Limb (tissue), 2 donors: ENCODE data around the gene NPIPA8.
"Not testable (repeated sequence)": the region's sequence is repeated elsewhere in the genome, so short reads cannot be mapped to it uniquely, and the experiment has no call there.

ENCODE experiments used
- DNase-seq, 2 donors: peaks; one replicate each; pipeline ENCODE4 v3.0.0-alpha.2; 2016; ENCODE audit errors: extremely low spot score in 2 of 2

Gene NPIPA8

GRCh38 chr16:18336636-18337035, at the start of gene NPIPA8:
NPIPA8 (minus strand) TSS chr16:18336736; CDS start chr16:18332662, 4,074 bp downstream.
- DNase-seq: not testable (repeated sequence)

DNA sequence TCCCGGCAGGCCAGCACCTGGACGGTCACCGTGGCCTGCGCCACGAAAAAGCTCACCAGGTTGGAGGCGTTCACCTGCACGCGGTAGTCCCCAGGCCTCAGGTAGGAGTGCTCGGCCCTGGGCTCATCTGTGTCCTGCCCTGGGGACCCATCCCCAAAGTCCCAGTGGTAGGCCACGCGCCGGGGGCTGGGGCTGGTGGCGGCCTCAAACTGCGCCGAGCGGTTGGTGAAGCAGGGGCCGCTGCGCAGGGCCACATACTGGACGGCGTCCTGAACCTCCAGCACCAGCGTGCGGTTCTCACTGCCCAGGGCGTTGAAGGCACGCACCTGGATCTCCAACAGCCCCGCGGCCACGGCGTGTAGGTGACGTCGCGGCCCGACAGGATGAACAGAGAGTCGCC, 48.7 kb upstream of the NPIPA8 start:
- not testable (repeated sequence) for DNase-seq

DNA sequence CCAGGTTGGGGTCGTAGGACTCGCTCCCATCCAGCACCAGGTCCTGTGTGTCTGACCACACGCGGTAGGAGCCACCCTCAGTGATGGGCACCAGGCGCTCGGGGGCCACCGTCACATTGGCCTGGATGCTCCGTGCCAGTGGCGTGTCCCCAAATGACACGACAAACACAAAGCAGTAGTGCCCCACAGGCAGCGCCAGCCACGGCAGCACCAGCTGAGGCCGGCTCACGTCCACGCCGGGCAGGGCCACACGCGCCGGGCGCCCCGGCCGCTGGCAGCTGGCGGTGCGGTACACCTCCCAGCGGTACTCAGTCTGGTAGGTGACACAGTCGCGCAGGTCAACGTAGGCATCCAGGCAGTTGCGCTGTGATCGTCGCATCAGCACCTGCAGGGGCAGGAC, 48.3 kb upstream of the NPIPA8 start:
- not testable (repeated sequence) for DNase-seq

DNA sequence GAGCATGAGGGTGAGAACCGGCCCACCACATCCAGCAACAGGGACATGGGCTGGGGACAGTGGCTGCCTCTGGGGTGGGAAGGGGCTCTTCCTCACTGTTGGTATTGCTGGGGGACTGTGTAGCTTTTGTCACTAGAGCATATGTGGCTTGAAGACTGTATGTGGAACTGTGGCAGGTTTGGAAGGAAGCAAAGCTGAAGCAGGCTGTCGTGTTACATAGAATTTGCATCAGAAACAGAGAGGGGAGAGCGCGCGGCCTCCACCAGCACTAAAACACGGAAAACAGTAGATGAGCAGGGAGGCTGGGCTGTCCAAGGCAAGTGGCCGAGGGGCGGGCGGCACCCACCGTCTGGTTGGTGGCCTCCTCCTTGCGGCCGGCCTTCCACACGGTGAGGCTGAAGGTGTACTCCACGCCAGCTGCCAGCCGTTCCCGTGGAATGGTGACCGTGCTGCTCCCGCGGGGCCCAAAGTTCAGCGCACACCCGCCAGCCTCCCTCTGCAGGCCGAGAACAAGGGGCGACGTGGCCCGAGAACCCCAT, 47.6 kb upstream of the NPIPA8 start:
- DNase-seq: not testable (repeated sequence)

DNA sequence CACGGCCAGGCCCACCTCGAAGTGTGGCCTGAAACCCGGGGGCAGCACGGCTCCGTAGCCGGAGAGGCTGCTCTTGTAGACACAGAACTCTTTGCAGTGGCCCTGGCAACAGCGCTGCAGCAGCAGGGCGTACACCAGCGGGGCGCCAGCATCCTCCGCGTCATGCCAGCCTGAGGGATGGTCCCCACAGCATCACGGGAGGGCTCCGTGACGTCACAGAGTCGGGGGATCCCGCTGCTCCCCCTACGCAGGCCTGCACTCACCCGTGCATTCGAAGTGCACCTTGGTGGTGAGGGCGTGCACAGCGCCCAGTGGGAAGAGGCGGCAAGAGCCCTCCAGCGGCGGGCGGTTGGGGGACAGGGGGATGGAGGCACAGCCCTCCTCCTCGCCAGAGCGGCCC, 46.2 kb upstream of the NPIPA8 start:
- not testable (repeated sequence) for DNase-seq

GRCh38 chr16:18347742-18348141, 11.2 kb upstream of the NPIPA8 start:
- DNase-seq: not testable (repeated sequence)

GRCh38 chr16:18346993-18347392, 10.5 kb upstream of the NPIPA8 start:
- DNase-seq: not testable (repeated sequence)

GRCh38 chr16:18344634-18345033, 8.1 kb upstream of the NPIPA8 start:
- DNase-seq: not testable (repeated sequence)

- DNase-seq: not testable (repeated sequence)
Measured at GRCh38 chr16:18341986-18342385, 5.5 kb upstream of the NPIPA8 start.

DNA sequence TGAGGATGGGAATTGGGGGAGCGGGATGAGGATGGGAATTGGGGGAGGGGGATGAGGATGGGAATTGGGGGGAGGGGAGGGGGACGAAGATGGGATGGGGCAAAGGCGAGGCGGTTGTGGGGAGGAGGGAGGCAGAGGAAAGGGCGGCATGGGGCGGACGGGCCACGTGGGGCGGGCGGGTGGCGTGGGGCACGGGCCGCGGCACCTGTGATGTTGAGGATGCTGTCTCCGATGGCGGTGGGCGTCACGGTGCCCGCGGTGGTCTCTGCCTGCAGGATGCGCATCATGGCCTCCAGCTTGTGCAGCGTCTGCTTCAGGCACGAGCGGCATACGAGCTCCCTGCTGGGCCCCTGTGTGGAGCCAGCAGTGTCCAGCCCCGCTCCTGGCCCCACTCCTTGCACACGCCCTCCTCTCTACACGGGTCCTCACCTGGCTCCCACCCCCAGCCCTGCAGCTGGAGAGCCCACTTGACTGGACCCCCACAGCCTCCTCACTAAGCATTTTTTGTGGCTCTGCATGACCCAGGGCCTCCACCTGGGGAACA, 5.0 kb upstream of the NPIPA8 start:
- not testable (repeated sequence) for DNase-seq

- DNase-seq: not testable (repeated sequence)
Measured at GRCh38 chr16:18339210-18339609, 2.7 kb upstream of the NPIPA8 start.

GRCh38 chr16:18311811-18312210, 24.7 kb downstream of the NPIPA8 start:
- not testable (repeated sequence) for DNase-seq

DNA sequence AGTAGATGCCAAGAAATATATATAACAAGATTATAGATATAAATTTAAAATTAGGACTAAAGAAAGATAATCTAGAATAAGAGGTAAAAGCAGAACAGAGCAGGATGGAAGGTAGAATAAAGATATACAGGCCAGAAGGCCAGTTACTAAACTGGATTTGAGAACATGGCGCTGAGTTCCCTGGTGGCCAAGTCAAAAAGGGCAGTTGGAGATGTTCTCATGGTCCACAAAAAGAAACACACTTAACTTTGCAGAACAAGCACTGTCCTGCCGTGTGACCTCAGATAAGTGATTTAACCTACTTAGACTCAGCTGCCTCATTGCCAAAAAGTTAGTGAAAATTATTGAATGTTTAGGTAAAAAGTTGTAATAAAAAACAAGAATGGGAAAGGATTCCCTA, 27.4 kb downstream of the NPIPA8 start:
- not testable (repeated sequence) for DNase-seq

DNA sequence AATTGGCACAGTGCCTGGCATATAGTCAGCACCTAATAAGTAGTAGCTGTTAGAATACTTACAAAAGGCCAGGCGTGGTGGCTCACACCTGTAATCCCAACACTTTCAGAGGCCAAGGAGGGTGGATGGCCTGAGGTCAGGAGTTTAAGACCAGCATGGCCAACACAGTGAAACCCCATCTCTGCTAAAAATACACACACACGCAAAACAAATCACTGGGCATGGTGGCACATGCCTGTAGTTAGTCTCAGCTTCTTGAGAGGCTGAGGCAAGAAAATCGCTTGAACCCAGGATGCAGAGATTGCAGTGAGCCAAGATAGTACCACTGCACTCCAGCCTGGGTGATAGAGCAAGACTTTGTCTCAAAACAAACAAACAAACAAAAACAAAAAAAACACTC, 29.3 kb downstream of the NPIPA8 start:
- DNase-seq: not testable (repeated sequence)

- not testable (repeated sequence) for DNase-seq
Measured at GRCh38 chr16:18306066-18306465, 30.5 kb downstream of the NPIPA8 start.

DNA sequence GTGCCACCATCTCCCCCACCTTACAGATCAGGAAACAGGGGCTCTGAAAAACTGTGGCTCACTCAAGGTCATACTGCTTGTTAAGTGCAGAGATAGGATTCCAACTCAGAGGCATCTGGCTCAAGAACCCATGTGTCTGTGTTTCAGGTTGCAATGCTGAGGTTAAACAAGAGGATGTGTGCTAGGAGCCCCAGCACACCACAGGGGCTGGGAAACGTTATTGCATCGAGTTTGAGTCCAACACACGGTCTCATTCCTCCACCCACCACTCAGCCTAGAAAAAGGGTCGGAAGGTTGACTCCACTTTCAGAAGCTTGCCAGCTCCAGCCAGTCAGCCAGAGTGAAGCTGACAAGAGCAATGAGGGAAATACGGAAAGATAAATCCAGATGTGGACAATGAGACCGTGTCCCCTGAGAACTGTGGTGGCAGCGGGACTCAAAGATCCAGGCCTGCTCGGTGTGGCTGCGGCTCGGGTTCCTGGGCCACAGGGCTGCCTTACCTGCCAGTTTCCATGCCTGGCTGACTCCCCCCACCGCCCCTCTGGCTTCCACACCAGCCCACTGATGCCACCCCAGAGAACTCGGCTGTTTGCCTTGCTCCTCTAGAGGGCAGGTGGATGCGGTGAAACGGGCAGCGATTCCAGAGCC, 33.4 kb downstream of the NPIPA8 start:
- not testable (repeated sequence) for DNase-seq

DNA sequence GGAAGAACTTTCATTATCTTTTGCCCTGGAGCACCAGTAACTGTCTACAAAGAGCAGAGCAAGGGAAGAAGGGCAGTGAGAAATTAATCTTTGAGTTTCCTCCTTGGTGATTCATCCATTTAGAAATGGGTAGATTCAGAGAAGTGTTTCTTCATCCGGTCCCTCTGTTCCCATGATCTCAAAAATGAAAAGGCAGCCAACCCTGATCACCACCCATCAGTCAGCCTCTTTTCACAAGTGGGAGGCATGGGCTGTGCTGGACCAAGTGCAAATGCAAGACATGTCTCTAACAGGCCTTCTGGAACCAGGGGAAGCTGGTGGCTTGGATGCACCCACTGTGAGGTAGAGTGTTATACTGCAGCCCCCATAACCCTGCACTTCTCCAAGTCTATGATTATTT, 38.8 kb downstream of the NPIPA8 start:
- DNase-seq: not testable (repeated sequence)

- DNase-seq: not testable (repeated sequence)
Measured at GRCh38 chr16:18296931-18297330, 39.6 kb downstream of the NPIPA8 start.

DNA sequence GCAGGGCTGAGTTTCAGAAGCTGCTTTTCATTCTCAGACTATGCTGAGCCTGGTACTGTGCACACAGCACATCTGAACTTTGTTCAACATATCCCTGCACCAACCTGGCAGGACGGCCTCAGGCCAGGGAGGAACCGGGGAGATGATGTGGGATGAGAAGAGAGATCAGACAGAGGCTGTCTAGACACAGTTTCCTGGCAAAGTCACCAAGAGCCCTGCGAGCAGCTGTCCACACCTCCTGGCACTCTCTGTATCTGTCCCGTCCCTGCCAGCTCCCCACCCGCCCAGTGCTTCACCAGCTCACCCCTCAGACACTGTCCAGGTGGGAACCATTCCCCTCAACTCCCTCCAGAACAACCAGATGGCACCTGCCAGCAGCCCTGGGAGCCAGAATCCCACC, 42.2 kb downstream of the NPIPA8 start:
- DNase-seq: not testable (repeated sequence)

GRCh38 chr16:18293337-18293956, 43.1 kb downstream of the NPIPA8 start:
- DNase-seq: not testable (repeated sequence)

DNA sequence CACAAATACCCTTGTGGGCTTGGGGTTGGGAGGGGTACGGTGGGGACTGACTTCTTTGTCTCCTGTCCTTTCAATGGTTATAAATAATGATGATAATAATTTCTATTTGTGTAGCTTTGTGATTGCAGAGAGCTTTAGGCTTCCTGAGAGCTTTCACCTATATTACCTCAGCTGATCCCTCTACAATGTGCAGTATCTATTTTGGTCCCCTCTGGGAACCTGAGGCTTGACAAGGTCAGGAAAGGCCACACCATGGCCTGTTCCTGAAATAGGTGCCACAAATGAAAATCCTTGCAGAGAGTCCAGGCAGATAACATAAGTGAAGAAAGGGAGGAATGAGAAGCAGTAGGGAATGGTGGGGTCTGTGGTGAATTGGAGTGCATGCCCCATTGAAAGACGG, 45.6 kb downstream of the NPIPA8 start:
- not testable (repeated sequence) for DNase-seq

DNA sequence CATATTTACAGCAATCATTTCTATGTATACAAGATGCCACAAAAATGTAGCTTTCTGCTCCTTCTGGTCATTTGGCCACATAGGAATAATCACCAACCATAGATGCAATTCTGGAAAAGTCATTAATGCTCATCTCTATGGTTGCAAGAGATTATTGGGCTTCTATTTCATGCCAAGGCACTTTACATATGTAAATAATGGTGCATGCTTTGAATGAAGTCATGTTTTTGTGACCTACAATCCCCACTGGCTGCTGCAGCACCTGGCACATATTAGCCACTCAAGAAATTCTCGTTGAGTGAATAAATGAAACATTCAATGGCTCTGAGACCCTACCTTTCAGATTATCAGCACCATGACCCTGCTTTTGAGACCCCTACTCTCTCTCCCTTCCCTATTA, 50.2 kb downstream of the NPIPA8 start:
- DNase-seq: not testable (repeated sequence)
